HCT116 (cell line): Measurements from ENCODE around the gene FOXN3. TPM values are rescaled to one million over a fixed set of nuclear protein-coding genes. Genes with fewer than 3 reads are reported as not detected.

ENCODE experiments used
- ATAC-seq: fragments of 200-7000 bp; cut with Tn5 transposase; 2 replicates; pipeline ENCODE4 v1.9.1; 2020; ENCODE audit warnings: mild to moderate bottlenecking, moderate library complexity
- BruUV-seq: library from RNA; stranded (reverse); fragments of 400-500 nt; replicated peaks from 2 replicates; lab custom pipeline; 2021; lab: Mats Ljungman, UMichigan
- CTCF ChIA-PET: fragments of 300-600 bp; sonication (Branson Sonifier 250); formaldehyde crosslinking; loops from one replicate; lab custom pipeline; 2021; ENCODE audit warnings: antibody characterized with exemption; lab: Charles Lee
- POLR2A ChIA-PET: fragments of 300-600, 350-600 bp; sonication (Branson Sonifier 250); formaldehyde crosslinking; loops from one replicate; lab custom pipeline; 2021; ENCODE audit warnings: antibody characterized with exemption; lab: Charles Lee
- RAD21 ChIA-PET, 2 experiments: fragments of 300-600 bp; sonication (Branson Sonifier 250); formaldehyde crosslinking; loops; one replicate each; lab custom pipeline; 2023; ENCODE audit warnings: low total read pairs in 2 of 2; ENCODE audit not compliant: uncharacterized antibody in 2 of 2, unreplicated experiment in 2 of 2, low non-redundant PET in 1 of 2; lab: Charles Lee
- DNase-seq: peaks from one replicate; pipeline ENCODE4 v3.0.0-alpha.2; 2010; ENCODE audit warnings: low read depth, low spot score
- H2AFZ ChIP-seq: fragments of 200-600 bp; shearing (Covaris generic), sonication (generic); 2 replicates; pipeline ENCODE4 v1.6.1; 2017; ENCODE audit warnings: low read depth, mixed run types, mixed read lengths, antibody characterized with exemption, low read length; ENCODE audit not compliant: poor library complexity, severe bottlenecking
- H3K27ac ChIP-seq: 2 replicates; pipeline ENCODE4 v1.5.1; 2012; ENCODE audit warnings: low read depth, low read length
- H3K27me3 ChIP-seq: fragments of 200-600 bp; sonication (generic); 2 replicates; pipeline ENCODE4 v1.6.1; 2016; ENCODE audit warnings: mixed run types, low read length, mixed read lengths; ENCODE audit not compliant: insufficient read depth
- H3K36me3 ChIP-seq, 2 experiments: fragments of 200-500 bp in 1 of 2; fragments of 200-600 bp in 1 of 2; sonication (Bioruptor generic) in 1 of 2; sonication (generic) in 1 of 2; 2 replicates each; pipeline versions ENCODE4 v1.5.1 to v1.6.1; 2014 to 2016; ENCODE audit warnings: low read length in 2 of 2, inconsistent platforms in 1 of 2, mixed read lengths in 1 of 2, mixed run types in 1 of 2; ENCODE audit not compliant: insufficient read depth in 2 of 2, control insufficient read depth in 1 of 2
- H3K4me1 ChIP-seq, 2 experiments: fragments of 200-600 bp in 1 of 2; sonication (generic) in 1 of 2; 2 replicates each; pipeline versions ENCODE4 v1.5.1 to v1.6.1; 2012 to 2017; ENCODE audit warnings: low read length in 2 of 2, inconsistent platforms in 1 of 2, mild to moderate bottlenecking in 1 of 2, mixed read lengths in 1 of 2, mixed run types in 1 of 2, moderate library complexity in 1 of 2; ENCODE audit not compliant: insufficient read depth in 2 of 2, control insufficient read depth in 1 of 2
- H3K4me2 ChIP-seq: fragments of 200-600 bp; sonication (generic); 2 replicates; pipeline ENCODE4 v1.6.1; 2017; ENCODE audit warnings: mixed run types, low read length, mixed read lengths
- H3K4me3 ChIP-seq, 2 experiments: fragments of 200-600 bp in 1 of 2; sonication (generic) in 1 of 2; replicated peaks in 1 of 2; 2 replicates each; pipeline ENCODE4 v1.5.1; 2011 to 2016; ENCODE audit warnings: low read length in 2 of 2, control low read depth in 1 of 2, low read depth in 1 of 2, mild to moderate bottlenecking in 1 of 2, mixed read lengths in 1 of 2, mixed run types in 1 of 2
- H3K79me2 ChIP-seq: fragments of 200-600 bp; sonication (generic); 2 replicates; pipeline ENCODE4 v1.6.1; 2017; ENCODE audit warnings: mild to moderate bottlenecking, mixed run types, low read length, moderate library complexity, mixed read lengths; ENCODE audit not compliant: insufficient read depth
- H3K9ac ChIP-seq: fragments of 200-600 bp; sonication (generic); 2 replicates; pipeline ENCODE4 v1.6.1; 2016; ENCODE audit warnings: low read length, mixed read lengths
- H3K9me2 ChIP-seq: fragments of 200-600 bp; sonication (generic), shearing (Covaris generic); 2 replicates; pipeline ENCODE4 v1.6.1; 2017; ENCODE audit warnings: mixed run types, mild to moderate bottlenecking, moderate library complexity; ENCODE audit not compliant: insufficient read depth
- H3K9me3 ChIP-seq, 2 experiments: fragments of 200-500 bp in 1 of 2; fragments of 200-600 bp in 1 of 2; sonication (Bioruptor generic) in 1 of 2; sonication (generic) in 1 of 2; 2 replicates each; pipeline ENCODE4 v1.6.1; 2014 to 2017; ENCODE audit warnings: low read length in 2 of 2, mixed read lengths in 2 of 2, inconsistent platforms in 1 of 2, low read depth in 1 of 2, mild to moderate bottlenecking in 1 of 2, mixed run types in 1 of 2, moderate library complexity in 1 of 2; ENCODE audit not compliant: control insufficient read depth in 1 of 2, insufficient read depth in 1 of 2
- H4K20me1 ChIP-seq: fragments of 200-600 bp; sonication (generic), shearing (Covaris generic); 2 replicates; pipeline ENCODE4 v1.6.1; 2017; ENCODE audit warnings: mixed run types, mild to moderate bottlenecking, moderate library complexity; ENCODE audit not compliant: insufficient read depth
- CBX3 ChIP-seq: IDR thresholded peaks from 2 replicates; pipeline ENCODE4 v1.6.1; 2012; ENCODE audit warnings: low read depth
- CEBPB ChIP-seq: IDR thresholded peaks from 2 replicates; pipeline ENCODE4 v1.6.1; 2012; ENCODE audit warnings: low read depth
- EGR1 ChIP-seq: IDR thresholded peaks from 2 replicates; pipeline ENCODE4 v1.6.1; 2012; ENCODE audit warnings: low read depth
- ELF1 ChIP-seq: IDR thresholded peaks from 2 replicates; pipeline ENCODE4 v1.6.1; 2012; ENCODE audit warnings: low read depth, borderline replicate concordance
- EZH2 ChIP-seq: fragments of 200-600 bp; sonication (generic); IDR thresholded peaks from 2 replicates; pipeline ENCODE4 v1.6.1; 2017; ENCODE audit warnings: antibody characterized with exemption, mixed run types
- EZH2phosphoT487 ChIP-seq: fragments of 200-600 bp; IDR thresholded peaks from 2 replicates; pipeline ENCODE4 v1.6.1; 2018; ENCODE audit warnings: antibody characterized with exemption, borderline replicate concordance
- JUND ChIP-seq: IDR thresholded peaks from 2 replicates; pipeline ENCODE4 v1.6.1; 2012
- SIN3A ChIP-seq: IDR thresholded peaks from 2 replicates; pipeline ENCODE4 v1.6.1; 2012; ENCODE audit warnings: low read depth
- YY1 ChIP-seq: IDR thresholded peaks from 2 replicates; pipeline ENCODE4 v1.6.1; 2011; ENCODE audit warnings: low read length, low read depth, moderate library complexity, mild to moderate bottlenecking; ENCODE audit not compliant: insufficient replicate concordance; ENCODE audit errors: extremely low read depth
- ZNF274 ChIP-seq: fragments of 200-500 bp; sonication (Bioruptor generic); IDR thresholded peaks from 2 replicates; pipeline ENCODE4 v1.6.1; 2014; ENCODE audit warnings: mild to moderate bottlenecking, low read depth, low read length, inconsistent platforms
- intact Hi-C: fragments of 100-400 bp; cut with micrococcal nuclease; formaldehyde crosslinking; loops from 2 replicates; pipeline ENCODE4 v1.10.0; 2022
- total RNA-seq: library from RNA; stranded (reverse); gene quantifications from one replicate; pipeline ENCODE4 v1.2.1, GENCODE V29; 2021; ENCODE audit not compliant: unreplicated experiment
- TF ChIP-seq, protein P1 (sequence below), 3 experiments: fragments of 200-600 bp in 1 of 3; sonication (generic) in 1 of 3; IDR thresholded peaks in 2 of 3; conservative IDR thresholded peaks in 1 of 3; 2 replicates each; pipeline ENCODE4 v1.5.1; 2012 to 2017; ENCODE audit warnings: low read depth in 2 of 3, low read length in 2 of 3, antibody characterized with exemption in 1 of 3, borderline replicate concordance in 1 of 3, control low read depth in 1 of 3, mild to moderate bottlenecking in 1 of 3, mixed read lengths in 1 of 3, mixed run types in 1 of 3, moderate library complexity in 1 of 3; ENCODE audit not compliant: insufficient read depth in 1 of 3
- TF ChIP-seq, protein P2 (sequence below): IDR thresholded peaks from 2 replicates; pipeline ENCODE4 v1.6.1; 2011; ENCODE audit warnings: mild to moderate bottlenecking, low read length, moderate library complexity; ENCODE audit not compliant: insufficient replicate concordance; ENCODE audit errors: extremely low read depth

FOXN3 gene
- total RNA-seq, 1 experiment from 2014 or later: 20.0 TPM

DNA sequence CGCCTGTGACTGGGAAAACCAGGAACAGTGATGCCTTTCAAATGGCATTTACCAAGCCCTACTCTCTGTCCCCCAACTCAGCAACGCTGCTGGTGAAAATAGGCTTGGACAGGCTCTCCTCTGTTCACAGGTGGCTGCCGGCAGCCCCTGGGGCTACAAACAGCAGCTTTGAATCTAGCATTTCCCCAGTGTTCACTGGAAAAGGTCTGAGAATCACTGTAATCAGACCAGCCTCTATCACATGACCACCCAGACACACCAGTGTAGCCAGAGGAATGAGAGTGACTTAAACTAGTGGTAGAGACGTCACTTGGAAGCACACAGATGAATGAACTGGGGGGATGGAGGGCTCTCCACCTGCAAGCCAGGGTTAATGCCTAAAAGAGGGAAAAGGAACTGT is 151.8 kb downstream of the FOXN3 start:
- Histone ChIP-seq H3K27me3 (no peaks in the 10 kb centered on the region), H3K9ac (no peak overlapping the region), H3K79me2 (no peaks in the 10 kb centered on the region), H2AFZ (no peak overlapping the region), H3K27ac (no peak overlapping the region), H3K9me3 (no peaks in the 10 kb centered on the region), H3K4me1 (no peaks in the 10 kb centered on the region), H3K4me3 (no peak overlapping the region), H4K20me1 (no peaks in the 10 kb centered on the region), H3K36me3 (no peaks in the 10 kb centered on the region), H3K9me2 (no peaks in the 10 kb centered on the region), H3K4me2 (no peak overlapping the region)
- no peak for ATAC-seq
- ChIA-PET CTCF (no interaction called here), RAD21 (no interaction called here), POLR2A (no interaction called here)
- BruUV-seq: no TSS peak
- TF ChIP-seq, protein P1, sequence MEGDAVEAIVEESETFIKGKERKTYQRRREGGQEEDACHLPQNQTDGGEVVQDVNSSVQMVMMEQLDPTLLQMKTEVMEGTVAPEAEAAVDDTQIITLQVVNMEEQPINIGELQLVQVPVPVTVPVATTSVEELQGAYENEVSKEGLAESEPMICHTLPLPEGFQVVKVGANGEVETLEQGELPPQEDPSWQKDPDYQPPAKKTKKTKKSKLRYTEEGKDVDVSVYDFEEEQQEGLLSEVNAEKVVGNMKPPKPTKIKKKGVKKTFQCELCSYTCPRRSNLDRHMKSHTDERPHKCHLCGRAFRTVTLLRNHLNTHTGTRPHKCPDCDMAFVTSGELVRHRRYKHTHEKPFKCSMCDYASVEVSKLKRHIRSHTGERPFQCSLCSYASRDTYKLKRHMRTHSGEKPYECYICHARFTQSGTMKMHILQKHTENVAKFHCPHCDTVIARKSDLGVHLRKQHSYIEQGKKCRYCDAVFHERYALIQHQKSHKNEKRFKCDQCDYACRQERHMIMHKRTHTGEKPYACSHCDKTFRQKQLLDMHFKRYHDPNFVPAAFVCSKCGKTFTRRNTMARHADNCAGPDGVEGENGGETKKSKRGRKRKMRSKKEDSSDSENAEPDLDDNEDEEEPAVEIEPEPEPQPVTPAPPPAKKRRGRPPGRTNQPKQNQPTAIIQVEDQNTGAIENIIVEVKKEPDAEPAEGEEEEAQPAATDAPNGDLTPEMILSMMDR (IDR thresholded peaks at IDR 0.05 in 2 of 3, conservative IDR thresholded peaks at IDR 0.05 in 1 of 3; ENCODE audit: borderline replicate concordance in 1 of 3, insufficient read depth in 1 of 3, low read depth in 2 of 3, low read length in 2 of 3): no peak
- TF ChIP-seq YY1: no peak
- TF ChIP-seq ELF1: no peak
- TF ChIP-seq EZH2: no peak
- TF ChIP-seq SIN3A: no peak
- TF ChIP-seq, protein P2, sequence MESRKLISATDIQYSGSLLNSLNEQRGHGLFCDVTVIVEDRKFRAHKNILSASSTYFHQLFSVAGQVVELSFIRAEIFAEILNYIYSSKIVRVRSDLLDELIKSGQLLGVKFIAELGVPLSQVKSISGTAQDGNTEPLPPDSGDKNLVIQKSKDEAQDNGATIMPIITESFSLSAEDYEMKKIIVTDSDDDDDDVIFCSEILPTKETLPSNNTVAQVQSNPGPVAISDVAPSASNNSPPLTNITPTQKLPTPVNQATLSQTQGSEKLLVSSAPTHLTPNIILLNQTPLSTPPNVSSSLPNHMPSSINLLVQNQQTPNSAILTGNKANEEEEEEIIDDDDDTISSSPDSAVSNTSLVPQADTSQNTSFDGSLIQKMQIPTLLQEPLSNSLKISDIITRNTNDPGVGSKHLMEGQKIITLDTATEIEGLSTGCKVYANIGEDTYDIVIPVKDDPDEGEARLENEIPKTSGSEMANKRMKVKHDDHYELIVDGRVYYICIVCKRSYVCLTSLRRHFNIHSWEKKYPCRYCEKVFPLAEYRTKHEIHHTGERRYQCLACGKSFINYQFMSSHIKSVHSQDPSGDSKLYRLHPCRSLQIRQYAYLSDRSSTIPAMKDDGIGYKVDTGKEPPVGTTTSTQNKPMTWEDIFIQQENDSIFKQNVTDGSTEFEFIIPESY: no peak
- no peak for TF ChIP-seq EGR1
- TF ChIP-seq CBX3: no peak
- TF ChIP-seq JUND: no peak
- TF ChIP-seq CEBPB: no peak
- no peak for TF ChIP-seq EZH2phosphoT487
- TF ChIP-seq ZNF274: no peak
- intact Hi-C loops: no loop called here
- no peak for DNase-seq
